GM10248 (cell line): Measurements from ENCODE around the gene IFNL1.

Experiments used
- CTCF ChIA-PET: fragments of 300-600 bp; sonication (Branson Sonifier 250); formaldehyde crosslinking; extraction: SDS; loops from one replicate; lab custom pipeline; 2021; ENCODE audit warnings: antibody characterized with exemption; lab: Yijun Ruan, JAX
- POLR2A ChIA-PET: fragments of 350-650 bp; sonication (Branson Sonifier 250); formaldehyde crosslinking; extraction: SDS; loops from one replicate; lab custom pipeline; 2020; ENCODE audit warnings: antibody characterized with exemption; lab: Yijun Ruan, JAX
- DNase-seq: peaks from one replicate; pipeline ENCODE4 v3.0.0; 2012; ENCODE audit errors: extremely low spot score
- CTCF ChIP-seq: IDR thresholded peaks from 2 replicates; pipeline ENCODE4 v1.5.1; 2012; ENCODE audit warnings: mild to moderate bottlenecking, low read depth; ENCODE audit errors: extremely low read depth, missing control alignments, control extremely low read depth

The IFNL1 gene

GRCh38 chr19:39321832-39322176 is 25.6 kb downstream of the IFNL1 start:
- CTCF ChIA-PET, result interaction anchor here (1.3 kb wide), 1 partner anchor 212 kb away, joined by 4 read pairs; no protein-coding TSS in a partner anchor
- POLR2A ChIA-PET, result no interaction called here
- TF ChIP-seq CTCF, result no peak
- no peak for DNase-seq

GRCh38 chr19:39324242-39324842 is 28.1 kb downstream of the IFNL1 start:
- ChIA-PET CTCF (no interaction called here), POLR2A (no interaction called here)
- DNase-seq, result no peak
- TF ChIP-seq CTCF, result no peak

- TF ChIP-seq CTCF, result no peak
- CTCF ChIA-PET, result interaction anchor here (1.1 to 4.8 kb wide), 5 partner anchors 11 to 217 kb away, joined by 3 to 35 read pairs (median 6); no protein-coding TSS in a partner anchor
- DNase-seq, result no peak
- POLR2A ChIA-PET, result no interaction called here
Measured at GRCh38 chr19:39325778-39326665, 29.8 kb downstream of the IFNL1 start.

GRCh38 chr19:39327363-39328045 is 31.3 kb downstream of the IFNL1 start:
- POLR2A ChIA-PET, result no interaction called here
- CTCF ChIA-PET, result interaction anchor here (0.6 to 4.8 kb wide), 15 partner anchors 8 to 275 kb away, joined by 3 to 35 read pairs (median 4); partner anchors contain the start of genes GMFG and SAMD4B
- no peak for TF ChIP-seq CTCF
- DNase-seq, result peak; percentile 13

- CTCF ChIA-PET, result interaction anchor here (0.6 to 4.8 kb wide), 13 partner anchors 8 to 276 kb away, joined by 3 to 35 read pairs (median 4); partner anchors contain the start of genes GMFG and SAMD4B
- POLR2A ChIA-PET, result no interaction called here
- peak; percentile 96 for TF ChIP-seq CTCF
- DNase-seq, result peak; percentile 81
Measured at GRCh38 chr19:39328046-39328705, 32.0 kb downstream of the IFNL1 start.
